Kidney (tissue), 14 donors: ENCODE data around the gene SMIM20. TPM values are rescaled to one million over a fixed set of nuclear protein-coding genes. Genes with fewer than 3 reads are reported as not detected.

Experiments used
- DNase-seq, 5 donors: peaks; one replicate each; pipeline ENCODE4 v3.0.0-alpha.2; 2013 to 2020
- FAIRE-seq: peaks from 2 replicates; lab custom pipeline; 2012; peaks lifted over from hg19 to GRCh38; lab: Jason Lieb, UNC
- H3K27ac ChIP-seq, 2 donors: one replicate each; pipeline ENCODE4 v1.7.0; 2013; ENCODE audit warnings: low read depth in 2 of 2, low read length in 2 of 2, inconsistent platforms in 1 of 2
- H3K27me3 ChIP-seq: one replicate; pipeline ENCODE4 v1.7.1; 2013; ENCODE audit warnings: low read length, inconsistent platforms; ENCODE audit not compliant: control insufficient read depth, insufficient read depth
- H3K36me3 ChIP-seq, 3 donors: one replicate each; pipeline versions ENCODE4 v1.7.0 to v1.7.1; 2013; ENCODE audit warnings: low read length in 3 of 3, control low read depth in 1 of 3, inconsistent platforms in 1 of 3; ENCODE audit not compliant: insufficient read depth in 3 of 3, control insufficient read depth in 2 of 3
- H3K4me1 ChIP-seq, 3 donors: one replicate each; pipeline versions ENCODE4 v1.7.0 to v1.7.1; 2013; ENCODE audit warnings: low read length in 3 of 3, inconsistent platforms in 1 of 3, low read depth in 1 of 3; ENCODE audit not compliant: control insufficient read depth in 2 of 3, insufficient read depth in 2 of 3
- H3K4me3 ChIP-seq, 3 donors: one replicate each; pipeline versions ENCODE4 v1.7.0 to v1.8.1; 2013; ENCODE audit warnings: low read length in 3 of 3, control low read depth in 1 of 3, inconsistent platforms in 1 of 3
- H3K9ac ChIP-seq, 3 donors: one replicate each; pipeline versions ENCODE4 v1.7.0 to v1.7.1; 2013; ENCODE audit warnings: low read length in 3 of 3, control low read depth in 1 of 3, inconsistent platforms in 1 of 3
- H3K9me3 ChIP-seq, 3 donors: one replicate each; pipeline versions ENCODE4 v1.7.0 to v1.7.1; 2013; ENCODE audit warnings: low read length in 3 of 3, control low read depth in 1 of 3, inconsistent platforms in 1 of 3; ENCODE audit not compliant: control insufficient read depth in 2 of 3, insufficient read depth in 1 of 3
- intact Hi-C: fragments of 100-400 bp; cut with DNase I; formaldehyde crosslinking; loops from one replicate; pipeline ENCODE4 v1.11.1; 2022
- polyA plus RNA-seq: library from polyadenylated mRNA; stranded (reverse); fragments of 350-450 nt; fragmentation: Illumina TruSeq; extraction: RNeasy Lipid Tissue Mini Kit (QIAGEN cat#74804); gene quantifications from one replicate; pipeline ENCODE4 v1.2.3, GENCODE V29; 2014; ENCODE audit warnings: low read depth, low replicate concordance; ENCODE audit not compliant: insufficient read depth
- total RNA-seq: library from RNA; stranded (reverse); fragmentation: NEBNext Ultra II Directional; extraction: Animal tissue kit (Norgen Biotek cat#: 25700); gene quantifications from one replicate; pipeline ENCODE4 v1.2.1, GENCODE V29; 2021
- TF ChIP-seq, protein P1 (sequence below): IDR thresholded peaks from 3 replicates; pipeline ENCODE4 v1.5.1; 2012; ENCODE audit warnings: mild to moderate bottlenecking, moderate library complexity, borderline replicate concordance; ENCODE audit not compliant: insufficient read depth; ENCODE audit errors: extremely low read depth
- donor health status: control.
- donor health status: control.
- donor health status: control.
- donor health status: control.
- donor health status: control.
- donor health status: DM: yes; HTN: yes; CAD: no.
- donor health status: Normal renal cell carcinoma (clear cell type).

The SMIM20 gene
- total and polyA plus RNA-seq, 2 donors from 2014 or later = 23.8 to 97.2 TPM

DNA sequence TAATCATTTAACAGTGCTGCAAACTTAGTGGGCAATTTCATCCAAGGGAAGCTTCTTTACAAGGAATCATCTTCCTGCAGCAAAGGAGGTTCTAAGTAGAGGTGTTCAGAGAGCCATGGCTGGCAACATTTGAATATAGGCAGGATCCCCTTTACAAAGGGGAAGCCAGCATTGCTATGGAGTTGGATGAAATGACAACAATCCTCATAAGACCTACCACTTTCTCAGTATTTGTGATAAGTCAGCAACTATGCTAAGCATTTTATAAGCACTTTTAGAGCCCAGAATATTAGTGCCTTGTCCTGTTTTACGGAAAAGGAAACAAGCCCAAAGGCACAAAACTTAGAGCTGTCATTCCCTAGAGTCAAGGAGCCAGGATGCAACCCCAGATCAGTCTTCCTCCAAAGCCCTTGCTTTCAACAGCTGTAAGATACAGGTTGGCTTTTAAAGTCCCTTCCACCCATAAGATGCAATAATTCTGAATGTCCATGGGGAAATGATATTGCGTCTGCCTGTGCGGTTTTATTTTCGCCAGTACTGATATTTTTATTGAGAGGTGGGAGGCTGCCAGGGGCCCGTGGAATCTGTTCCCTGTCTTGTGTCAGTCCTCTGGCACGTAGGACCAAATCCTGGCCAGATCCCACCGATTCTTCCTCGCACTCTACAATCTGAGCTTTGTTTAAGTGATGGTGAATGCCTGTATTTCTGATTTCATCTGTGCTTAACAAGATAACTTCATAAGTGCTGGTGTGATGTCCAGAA, 59.1 kb downstream of the SMIM20 start:
- no peak for FAIRE-seq

DNA sequence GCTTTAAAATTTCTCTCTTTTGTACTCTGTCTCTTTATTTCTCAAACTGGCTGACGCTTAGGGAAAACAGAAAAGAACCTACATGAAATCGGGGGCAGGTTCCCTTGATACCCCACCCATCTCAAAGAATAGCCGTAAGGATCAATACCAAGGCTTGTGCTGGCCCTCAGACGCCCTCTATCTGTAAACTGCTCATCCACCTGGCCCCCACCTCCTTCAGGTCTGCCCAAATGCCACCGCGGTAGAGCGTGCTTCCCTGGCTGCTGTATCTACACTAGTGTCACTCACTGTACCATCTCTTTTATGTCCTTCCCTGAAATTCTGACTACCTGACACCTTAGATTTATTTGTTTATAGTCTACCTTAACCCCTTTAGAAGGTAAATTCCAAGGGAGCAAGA, 62.8 kb downstream of the SMIM20 start:
- intact Hi-C loops = no loop called here
- H3K36me3 ChIP-seq = no peaks in the 10 kb centered on the region
- FAIRE-seq (no peak), DNase-seq (peak in 1 of 5 donors; percentile 26)
- no peaks in the 10 kb centered on the region for H3K4me1 ChIP-seq
- no peak overlapping the region for H3K9ac ChIP-seq
- TF ChIP-seq, protein P1, sequence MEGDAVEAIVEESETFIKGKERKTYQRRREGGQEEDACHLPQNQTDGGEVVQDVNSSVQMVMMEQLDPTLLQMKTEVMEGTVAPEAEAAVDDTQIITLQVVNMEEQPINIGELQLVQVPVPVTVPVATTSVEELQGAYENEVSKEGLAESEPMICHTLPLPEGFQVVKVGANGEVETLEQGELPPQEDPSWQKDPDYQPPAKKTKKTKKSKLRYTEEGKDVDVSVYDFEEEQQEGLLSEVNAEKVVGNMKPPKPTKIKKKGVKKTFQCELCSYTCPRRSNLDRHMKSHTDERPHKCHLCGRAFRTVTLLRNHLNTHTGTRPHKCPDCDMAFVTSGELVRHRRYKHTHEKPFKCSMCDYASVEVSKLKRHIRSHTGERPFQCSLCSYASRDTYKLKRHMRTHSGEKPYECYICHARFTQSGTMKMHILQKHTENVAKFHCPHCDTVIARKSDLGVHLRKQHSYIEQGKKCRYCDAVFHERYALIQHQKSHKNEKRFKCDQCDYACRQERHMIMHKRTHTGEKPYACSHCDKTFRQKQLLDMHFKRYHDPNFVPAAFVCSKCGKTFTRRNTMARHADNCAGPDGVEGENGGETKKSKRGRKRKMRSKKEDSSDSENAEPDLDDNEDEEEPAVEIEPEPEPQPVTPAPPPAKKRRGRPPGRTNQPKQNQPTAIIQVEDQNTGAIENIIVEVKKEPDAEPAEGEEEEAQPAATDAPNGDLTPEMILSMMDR = no peak
- no peak overlapping the region for H3K27ac ChIP-seq
- H3K4me3 ChIP-seq = no peak overlapping the region
- no peaks in the 10 kb centered on the region for H3K9me3 ChIP-seq
- H3K27me3 ChIP-seq = no peaks in the 10 kb centered on the region

More for the DNA sequence above, 59.1 kb downstream of the SMIM20 start:
- no peaks in the 10 kb centered on the region for H3K9me3 ChIP-seq
- H3K27ac ChIP-seq = no peak overlapping the region
- no peak overlapping the region for H3K9ac ChIP-seq
- TF ChIP-seq, protein P1 = no peak
- H3K4me1 ChIP-seq = peaks cover 0 to 2% (median 0%) of the 10 kb centered on the region in 3 donors
- H3K36me3 ChIP-seq = no peaks in the 10 kb centered on the region
- no peak for DNase-seq
- H3K4me3 ChIP-seq = no peak overlapping the region
- no peaks in the 10 kb centered on the region for H3K27me3 ChIP-seq
- intact Hi-C loops = no loop called here

DNA sequence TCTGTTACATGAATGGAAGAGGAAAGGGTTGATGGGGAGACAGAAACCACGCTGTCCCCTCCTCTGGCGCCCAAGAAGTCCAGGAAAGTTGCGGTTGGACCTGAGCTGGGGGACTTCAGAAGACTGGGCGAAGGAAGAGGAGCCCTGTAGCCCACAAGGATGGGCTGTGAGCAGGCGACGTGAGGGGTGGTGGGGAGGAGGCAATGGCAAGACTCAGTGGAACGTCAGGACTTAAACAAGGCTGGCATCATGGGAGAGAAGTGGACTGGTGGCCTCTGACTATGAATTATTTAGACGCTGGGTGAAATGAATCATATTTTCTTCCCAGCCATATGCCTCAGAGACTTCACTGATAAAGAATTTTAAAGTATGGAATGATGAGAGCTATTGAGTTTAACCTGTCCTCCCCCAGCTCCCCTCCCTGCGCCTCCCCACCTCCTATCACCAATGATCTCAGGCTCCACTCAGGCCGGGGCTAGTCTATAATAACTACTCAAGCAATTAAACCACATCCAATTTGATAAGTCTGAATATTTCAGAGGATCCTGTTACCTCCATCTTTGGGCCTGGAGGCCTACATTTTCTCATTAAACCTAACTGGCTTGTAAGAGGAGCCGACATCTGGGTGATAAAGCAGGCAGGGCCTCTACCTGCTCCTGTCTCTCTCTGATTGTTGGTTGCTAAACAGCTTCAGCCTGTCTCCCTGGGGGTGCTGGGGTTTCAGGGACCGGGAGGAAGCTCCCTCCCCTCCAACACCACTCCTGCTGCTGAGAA, 63.6 kb downstream of the SMIM20 start:
- H3K4me3 ChIP-seq = no peak overlapping the region
- H3K27me3 ChIP-seq = no peaks in the 10 kb centered on the region
- no peaks in the 10 kb centered on the region for H3K9me3 ChIP-seq
- H3K4me1 ChIP-seq = no peaks in the 10 kb centered on the region
- H3K36me3 ChIP-seq = no peaks in the 10 kb centered on the region
- FAIRE-seq (no peak), DNase-seq (peak in 1 of 5 donors; percentile 52)
- no peak overlapping the region for H3K9ac ChIP-seq
- no peak overlapping the region for H3K27ac ChIP-seq
- intact Hi-C loops = no loop called here
- TF ChIP-seq, protein P1 = no peak
